MV-4-11 (cell line): ENCODE measurements around the gene KCNJ5.

ENCODE experiments used
- DNase-seq: peaks from one replicate; lab custom pipeline; 2025; lab: John Stamatoyannopoulos, UW

Gene KCNJ5

DNA sequence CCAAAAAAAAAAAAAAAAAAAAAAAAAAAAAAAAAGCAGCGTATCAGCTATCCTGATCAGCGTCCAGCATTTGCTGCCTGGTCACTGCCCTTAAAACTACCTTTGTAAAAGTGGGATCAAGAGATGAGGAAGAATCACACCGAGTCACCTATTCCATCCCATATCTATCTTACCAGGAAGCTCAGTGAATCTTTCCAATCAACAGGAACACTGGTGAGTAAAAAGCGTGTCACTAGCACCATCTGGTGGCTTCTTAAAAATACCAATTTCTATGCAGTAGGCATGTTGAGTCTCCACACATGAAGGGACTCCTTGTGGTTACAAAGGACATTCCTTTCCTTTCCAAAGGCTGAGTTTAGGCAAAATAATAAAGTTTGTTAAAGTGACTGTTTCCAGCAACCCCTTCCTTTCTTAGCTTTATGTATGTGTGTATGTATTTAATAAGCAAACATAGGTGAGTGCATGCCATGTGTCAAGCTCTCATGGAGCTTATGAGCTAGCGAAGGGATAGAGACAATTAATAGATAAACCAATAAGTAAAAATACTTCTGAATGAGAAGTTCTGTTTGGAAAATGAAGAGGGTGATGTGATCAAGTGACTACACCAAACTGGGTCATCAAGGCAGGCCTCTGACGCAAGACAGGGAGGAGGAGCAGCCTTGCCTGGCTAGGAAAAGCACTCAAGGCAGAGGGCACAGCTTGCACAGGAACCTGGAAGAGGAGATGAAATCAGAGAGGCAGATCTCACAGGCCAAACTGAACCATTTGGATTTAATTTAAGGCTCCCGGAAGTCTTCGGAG, 65.4 kb downstream of the KCNJ5 start:
- DNase-seq = peak; percentile 39

- no peak for DNase-seq
Measured at GRCh38 chr11:128957202-128957482, 66.0 kb downstream of the KCNJ5 start.

DNA sequence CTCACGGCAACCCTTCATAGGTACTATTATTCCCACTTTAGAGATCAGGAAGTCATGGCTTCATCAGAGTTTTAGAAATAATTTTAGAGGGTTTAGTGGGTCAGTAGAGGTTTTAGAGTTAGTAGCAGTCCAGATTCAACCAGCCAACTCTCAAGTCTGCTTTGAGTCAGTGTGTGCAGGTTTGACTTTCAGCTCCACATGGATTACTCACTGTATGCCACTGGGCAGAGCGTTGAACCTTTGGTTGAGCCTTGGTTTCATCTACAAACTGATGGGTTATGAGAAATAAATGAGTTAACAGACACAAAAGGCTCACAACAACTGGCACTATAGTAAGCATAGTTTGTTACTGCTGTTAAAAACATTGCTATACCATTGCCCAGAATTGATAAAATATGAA, 70.5 kb downstream of the KCNJ5 start:
- DNase-seq = no peak

- no peak for DNase-seq
Measured at GRCh38 chr11:128962896-128963295, 71.7 kb downstream of the KCNJ5 start.

DNA sequence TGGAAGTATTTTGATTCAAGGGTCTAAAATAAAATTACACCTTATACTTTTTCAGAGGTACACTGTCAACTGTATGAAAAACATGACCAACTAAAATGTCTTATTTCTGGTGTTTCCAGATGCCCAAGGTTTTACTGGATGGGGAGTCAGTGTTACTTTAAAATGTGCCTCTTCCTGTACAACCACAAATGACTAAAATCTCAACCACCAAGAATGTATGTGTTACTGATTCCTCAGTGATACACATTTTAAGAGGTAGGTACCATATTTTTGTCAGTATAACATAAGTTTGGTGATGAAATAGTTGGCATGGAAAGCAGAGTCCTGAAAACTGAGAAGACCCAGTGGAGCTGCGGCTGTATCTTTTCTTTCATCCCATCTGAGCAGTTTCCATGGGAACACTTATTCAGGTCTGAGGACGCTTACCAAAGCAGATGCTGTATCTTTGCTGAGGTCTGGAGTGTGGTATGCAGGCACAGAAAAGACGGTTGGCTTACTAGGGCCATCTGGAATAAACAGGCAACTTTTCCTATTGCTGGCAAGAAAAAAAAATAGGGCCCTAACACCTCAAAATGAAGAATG, 72.7 kb downstream of the KCNJ5 start:
- no peak for DNase-seq

DNA sequence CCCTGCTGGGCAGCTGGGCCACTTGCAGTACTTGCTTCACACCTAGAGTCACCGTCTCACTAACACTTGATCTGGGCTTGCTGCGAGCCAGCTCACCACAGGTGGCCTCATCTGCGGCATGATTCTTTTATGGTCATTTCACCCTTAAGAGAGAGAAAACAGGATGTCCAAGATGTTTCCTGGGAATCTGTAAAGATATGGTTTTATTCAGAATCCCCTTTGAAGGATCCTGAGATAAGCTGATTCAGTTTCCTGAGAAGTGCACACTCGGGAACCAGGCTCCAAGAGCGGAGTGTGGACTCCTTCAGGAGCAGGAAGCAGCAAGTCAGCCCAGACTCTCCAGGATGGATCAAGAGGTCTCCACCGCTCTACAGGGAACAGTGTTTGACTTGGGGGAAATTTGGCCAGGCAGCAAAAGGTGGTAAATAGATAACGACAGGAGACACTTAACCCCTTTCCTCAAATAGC, 73.3 kb downstream of the KCNJ5 start:
- no peak for DNase-seq

- DNase-seq = peak; percentile 56
Measured at GRCh38 chr11:128965485-128965884, 74.3 kb downstream of the KCNJ5 start.

DNA sequence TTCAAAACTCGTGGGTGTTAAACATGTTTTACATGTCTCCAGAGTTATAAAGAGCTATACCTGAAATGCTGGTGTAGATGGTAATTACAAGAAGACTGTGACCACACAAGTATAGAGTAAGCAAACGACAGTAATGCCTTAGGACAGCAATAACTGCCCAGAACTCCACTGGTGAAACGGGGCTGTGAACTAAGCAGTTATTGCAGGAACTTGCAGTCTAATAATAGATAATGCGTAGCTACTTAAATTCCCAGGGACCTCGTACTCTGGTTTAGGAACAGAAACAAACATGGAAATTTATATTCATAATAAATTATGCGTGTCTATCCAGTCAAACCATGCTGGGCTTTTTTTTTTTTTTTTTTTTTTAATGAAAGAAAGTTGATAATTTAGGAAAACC, 76.4 kb downstream of the KCNJ5 start:
- no peak for DNase-seq

DNA sequence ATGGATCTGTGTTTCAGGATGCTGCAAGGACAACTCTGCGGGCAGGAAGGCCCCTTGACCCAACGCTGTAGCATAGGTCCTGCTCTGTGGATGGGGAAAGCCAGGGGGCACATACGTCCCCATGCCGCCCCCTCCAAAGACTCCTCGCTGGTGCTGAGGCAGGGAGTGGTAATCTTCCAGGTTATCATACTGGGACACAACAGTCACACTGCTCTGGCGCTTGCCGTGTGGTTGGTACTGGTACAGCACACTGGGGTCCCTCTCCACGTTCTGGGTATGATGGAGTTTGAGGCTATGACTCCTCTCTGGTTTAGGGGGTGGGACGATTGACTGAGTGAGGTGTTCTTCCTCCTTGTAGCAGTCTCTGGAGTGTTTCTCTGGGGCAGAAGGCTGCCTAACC, 77.8 kb downstream of the KCNJ5 start:
- no peak for DNase-seq
